Stimulated activated CD4-positive, alpha-beta T cell treated with anti-CD3 and anti-CD28 coated beads, Interleukin-1b, Interleukin-23, amount 100 ng/mL, for 4 hours (primary cell): ENCODE results near the gene CCDC70.
A peak's percentile ranks its signal among the peaks of the same experiment; 100 is the strongest.

Experiments used
- DNase-seq, 2 donors: peaks; one replicate each; pipeline ENCODE4 v3.0.0-alpha.2; 2020; ENCODE audit warnings: low read depth in 2 of 2

The CCDC70 gene

GRCh38 chr13:51829568-51829899, 32.2 kb upstream of the CCDC70 start:
- no peak for DNase-seq

GRCh38 chr13:51831519-51831918, 30.2 kb upstream of the CCDC70 start:
- DNase-seq, result no peak

GRCh38 chr13:51832471-51833152, 29.2 kb upstream of the CCDC70 start:
- peak in 1 of 2 donors; percentile 48 for DNase-seq

- DNase-seq, result no peak
Measured at GRCh38 chr13:51833980-51834379, 27.8 kb upstream of the CCDC70 start.

GRCh38 chr13:51834581-51835171, 27.1 kb upstream of the CCDC70 start:
- DNase-seq, result no peak

- no peak for DNase-seq
Measured at GRCh38 chr13:51837016-51837415, 24.8 kb upstream of the CCDC70 start.

- no peak for DNase-seq
Measured at GRCh38 chr13:51838240-51838846, 23.4 kb upstream of the CCDC70 start.

GRCh38 chr13:51839711-51840540, 21.8 kb upstream of the CCDC70 start:
- no peak for DNase-seq

GRCh38 chr13:51840917-51841316, 20.9 kb upstream of the CCDC70 start:
- DNase-seq, result no peak

- no peak for DNase-seq
Measured at GRCh38 chr13:51841732-51842131, 20.0 kb upstream of the CCDC70 start.

GRCh38 chr13:51843529-51843928, 18.2 kb upstream of the CCDC70 start:
- no peak for DNase-seq

GRCh38 chr13:51844862-51845573, 16.8 kb upstream of the CCDC70 start, which contains the start of gene TMEM272:
Gene TMEM272 (minus strand): TSS chr13:51845177. CDS start chr13:51838530, 6,647 bp downstream.
- DNase-seq, result peak; percentile 35 to 53

GRCh38 chr13:51845574-51846318, 16.0 kb upstream of the CCDC70 start:
- no peak for DNase-seq

GRCh38 chr13:51846756-51847155, 15.0 kb upstream of the CCDC70 start:
- no peak for DNase-seq

GRCh38 chr13:51848674-51849073, 13.1 kb upstream of the CCDC70 start:
- no peak for DNase-seq

GRCh38 chr13:51849145-51850101, 12.3 kb upstream of the CCDC70 start:
- DNase-seq, result peak in 1 of 2 donors; percentile 34

- DNase-seq, result no peak
Measured at GRCh38 chr13:51856027-51856736, 5.6 kb upstream of the CCDC70 start.

GRCh38 chr13:51856998-51857397, 4.8 kb upstream of the CCDC70 start:
- no peak for DNase-seq
